MM.1S (cell line): ENCODE data around the gene DENND2A.

ENCODE experiments used
- DNase-seq: peaks from one replicate; pipeline ENCODE4 v3.0.0-alpha.2; 2015
- H2AFZ ChIP-seq: fragments of 300-600 bp; sonication (generic); 2 replicates; pipeline ENCODE4 v1.6.0; 2016; ENCODE audit warnings: antibody characterized with exemption, low read length
- H3F3A ChIP-seq: fragments of 300-600 bp; sonication (generic); 2 replicates; pipeline ENCODE4 v1.6.1; 2016; ENCODE audit warnings: mild to moderate bottlenecking, antibody characterized with exemption, low read length, moderate library complexity, mixed read lengths; ENCODE audit not compliant: insufficient read depth
- H3K27ac ChIP-seq: fragments of 300-600 bp; sonication (generic); 2 replicates; pipeline ENCODE4 v1.5.1; 2016; ENCODE audit warnings: mild to moderate bottlenecking, low read length
- H3K27me3 ChIP-seq: fragments of 300-600 bp; sonication (generic); replicated peaks from 2 replicates; pipeline ENCODE4 v1.6.0; 2016; ENCODE audit warnings: low read length; ENCODE audit not compliant: insufficient read depth
- H3K36me3 ChIP-seq: fragments of 300-600 bp; sonication (generic); replicated peaks from 2 replicates; pipeline ENCODE4 v1.6.1; 2016; ENCODE audit warnings: mild to moderate bottlenecking, low read length, mixed read lengths; ENCODE audit not compliant: insufficient read depth
- H3K4me1 ChIP-seq: fragments of 300-600 bp; sonication (generic); 2 replicates; pipeline ENCODE4 v1.6.1; 2016; ENCODE audit warnings: low read length, mixed read lengths
- H3K4me2 ChIP-seq: fragments of 300-600 bp; sonication (generic); 2 replicates; pipeline ENCODE4 v1.6.0; 2016; ENCODE audit warnings: low read depth, low read length
- H3K4me3 ChIP-seq: fragments of 300-600 bp; sonication (generic); 2 replicates; pipeline ENCODE4 v1.5.1; 2016; ENCODE audit warnings: low read length, mixed read lengths
- H3K79me2 ChIP-seq: fragments of 300-600 bp; sonication (generic); 2 replicates; pipeline ENCODE4 v1.6.1; 2016; ENCODE audit warnings: mixed run types, low read length, mixed read lengths
- H3K9ac ChIP-seq: fragments of 300-600 bp; sonication (generic); 2 replicates; pipeline ENCODE4 v1.6.1; 2016; ENCODE audit warnings: low read length, mixed read lengths
- H3K9me2 ChIP-seq: fragments of 300-600 bp; sonication (generic); replicated peaks from 2 replicates; pipeline ENCODE4 v1.6.1; 2016; ENCODE audit warnings: mild to moderate bottlenecking, low read length, mixed read lengths; ENCODE audit not compliant: insufficient read depth
- H3K9me3 ChIP-seq: fragments of 300-600 bp; sonication (generic); replicated peaks from 2 replicates; pipeline ENCODE4 v1.6.1; 2016; ENCODE audit warnings: mild to moderate bottlenecking, low read length, mixed read lengths; ENCODE audit not compliant: insufficient read depth
- H4K20me1 ChIP-seq: fragments of 300-600 bp; sonication (generic); 2 replicates; pipeline ENCODE4 v1.6.1; 2016; ENCODE audit warnings: mild to moderate bottlenecking, low read length, moderate library complexity, mixed read lengths; ENCODE audit not compliant: insufficient read depth
- EZH2 ChIP-seq: fragments of 300-600 bp; sonication (generic); optimal IDR thresholded peaks from 2 replicates; pipeline ENCODE3; 2017; ENCODE audit warnings: low read depth, mild to moderate bottlenecking, antibody characterized with exemption, low read length, mixed read lengths
- EZH2phosphoT487 ChIP-seq: fragments of 300-600 bp; sonication (generic); IDR thresholded peaks from 2 replicates; pipeline ENCODE4 v1.6.1; 2018; ENCODE audit warnings: antibody characterized with exemption, low read length
- TF ChIP-seq, protein P1 (sequence below): fragments of 300-600 bp; sonication (generic); IDR thresholded peaks from 2 replicates; pipeline ENCODE4 v1.5.1; 2016; ENCODE audit warnings: antibody characterized with exemption, low read length, mixed read lengths

Gene DENND2A

DNA sequence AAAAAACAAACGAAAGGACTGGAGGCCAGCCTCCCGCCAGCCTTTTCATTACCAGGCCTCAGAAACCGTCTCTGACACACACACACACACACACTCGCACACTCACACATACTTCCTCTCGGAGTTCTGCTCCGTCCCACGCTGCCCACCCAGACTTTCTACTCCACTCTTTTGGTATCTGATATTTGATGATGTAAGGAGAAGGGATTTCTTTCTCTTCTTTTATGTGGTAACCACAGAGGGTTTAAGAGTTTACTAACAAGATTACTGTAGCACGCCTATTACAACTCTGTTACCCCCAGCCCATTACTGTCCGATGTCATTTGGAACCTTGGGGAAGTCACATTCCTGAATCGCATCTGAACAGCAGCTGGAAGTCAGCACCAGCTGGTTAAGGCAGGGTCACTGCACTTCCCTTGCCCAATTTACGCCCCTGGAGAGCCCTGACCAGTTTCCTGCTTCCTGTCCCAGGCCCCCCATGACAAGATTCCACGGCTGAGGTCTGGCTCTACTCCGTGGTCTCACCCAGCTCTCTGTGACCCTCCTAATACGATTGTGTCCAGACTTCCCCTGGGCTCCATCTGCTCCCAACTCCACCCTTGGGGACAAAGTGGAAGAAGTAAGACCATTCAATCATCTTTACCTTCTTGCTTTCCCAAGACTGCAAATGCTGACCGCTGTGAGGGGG, 1.1 kb downstream of the DENND2A start:
- DNase-seq = no peak
- H3K27ac ChIP-seq = no peak overlapping the region
- H3F3A ChIP-seq = no peaks in the 10 kb centered on the region
- no peaks in the 10 kb centered on the region for H3K4me1 ChIP-seq
- no peaks in the 10 kb centered on the region for H4K20me1 ChIP-seq
- H3K9ac ChIP-seq = no peak overlapping the region
- H3K4me3 ChIP-seq = no peak overlapping the region
- no peaks in the 10 kb centered on the region for H3K36me3 ChIP-seq
- no peak overlapping the region for H3K4me2 ChIP-seq
- H2AFZ ChIP-seq = no peak overlapping the region
- TF ChIP-seq EZH2 = no peak
- no peak for TF ChIP-seq EZH2phosphoT487
- TF ChIP-seq, protein P1, sequence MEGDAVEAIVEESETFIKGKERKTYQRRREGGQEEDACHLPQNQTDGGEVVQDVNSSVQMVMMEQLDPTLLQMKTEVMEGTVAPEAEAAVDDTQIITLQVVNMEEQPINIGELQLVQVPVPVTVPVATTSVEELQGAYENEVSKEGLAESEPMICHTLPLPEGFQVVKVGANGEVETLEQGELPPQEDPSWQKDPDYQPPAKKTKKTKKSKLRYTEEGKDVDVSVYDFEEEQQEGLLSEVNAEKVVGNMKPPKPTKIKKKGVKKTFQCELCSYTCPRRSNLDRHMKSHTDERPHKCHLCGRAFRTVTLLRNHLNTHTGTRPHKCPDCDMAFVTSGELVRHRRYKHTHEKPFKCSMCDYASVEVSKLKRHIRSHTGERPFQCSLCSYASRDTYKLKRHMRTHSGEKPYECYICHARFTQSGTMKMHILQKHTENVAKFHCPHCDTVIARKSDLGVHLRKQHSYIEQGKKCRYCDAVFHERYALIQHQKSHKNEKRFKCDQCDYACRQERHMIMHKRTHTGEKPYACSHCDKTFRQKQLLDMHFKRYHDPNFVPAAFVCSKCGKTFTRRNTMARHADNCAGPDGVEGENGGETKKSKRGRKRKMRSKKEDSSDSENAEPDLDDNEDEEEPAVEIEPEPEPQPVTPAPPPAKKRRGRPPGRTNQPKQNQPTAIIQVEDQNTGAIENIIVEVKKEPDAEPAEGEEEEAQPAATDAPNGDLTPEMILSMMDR = no peak
- H3K9me3 ChIP-seq = no peaks in the 10 kb centered on the region
- H3K79me2 ChIP-seq = no peaks in the 10 kb centered on the region
- no peaks in the 10 kb centered on the region for H3K9me2 ChIP-seq
- peaks cover 57% of the 10 kb centered on the region for H3K27me3 ChIP-seq

DNA sequence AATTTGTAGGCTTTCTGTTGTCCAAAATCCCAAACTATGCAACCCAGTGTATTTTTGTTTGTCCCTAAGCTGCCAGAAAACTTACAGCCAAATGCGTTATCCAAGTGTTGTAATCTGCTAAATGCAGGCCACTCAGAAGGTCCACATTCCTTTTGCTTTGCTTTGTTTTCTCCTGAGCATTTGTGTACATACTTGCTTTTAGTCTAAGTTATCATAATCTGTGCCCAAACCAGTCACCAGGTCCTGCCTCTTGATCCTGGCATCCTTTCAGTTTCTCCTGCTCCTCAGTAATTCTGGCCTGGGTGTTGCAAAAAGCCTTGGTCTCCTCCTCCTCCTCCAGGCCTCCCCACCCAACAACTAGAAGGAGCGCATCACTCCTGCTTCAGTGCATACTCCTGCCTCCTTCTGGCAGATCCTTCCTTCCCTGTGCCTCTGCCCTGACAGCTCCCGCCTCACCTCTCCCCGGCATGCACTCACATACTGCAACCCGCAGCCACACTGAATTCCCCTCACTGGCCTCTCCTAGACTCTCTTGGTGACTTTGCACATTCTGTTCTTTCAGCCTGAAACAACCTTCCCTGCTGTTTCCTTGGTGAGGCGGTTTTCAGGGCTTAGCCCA, 2.3 kb downstream of the DENND2A start:
- Histone ChIP-seq H3K4me3 (no peak overlapping the region), H4K20me1 (no peaks in the 10 kb centered on the region), H3K4me2 (no peak overlapping the region), H3K27me3 (peaks cover 53% of the 10 kb centered on the region), H3K36me3 (no peaks in the 10 kb centered on the region), H3F3A (no peaks in the 10 kb centered on the region), H3K27ac (no peak overlapping the region), H2AFZ (no peak overlapping the region), H3K4me1 (no peaks in the 10 kb centered on the region), H3K9me3 (no peaks in the 10 kb centered on the region), H3K9me2 (no peaks in the 10 kb centered on the region), H3K9ac (no peak overlapping the region), H3K79me2 (no peaks in the 10 kb centered on the region)
- DNase-seq = no peak
- TF ChIP-seq EZH2phosphoT487 (no peak), EZH2 (no peak)
- TF ChIP-seq, protein P1 = no peak

DNA sequence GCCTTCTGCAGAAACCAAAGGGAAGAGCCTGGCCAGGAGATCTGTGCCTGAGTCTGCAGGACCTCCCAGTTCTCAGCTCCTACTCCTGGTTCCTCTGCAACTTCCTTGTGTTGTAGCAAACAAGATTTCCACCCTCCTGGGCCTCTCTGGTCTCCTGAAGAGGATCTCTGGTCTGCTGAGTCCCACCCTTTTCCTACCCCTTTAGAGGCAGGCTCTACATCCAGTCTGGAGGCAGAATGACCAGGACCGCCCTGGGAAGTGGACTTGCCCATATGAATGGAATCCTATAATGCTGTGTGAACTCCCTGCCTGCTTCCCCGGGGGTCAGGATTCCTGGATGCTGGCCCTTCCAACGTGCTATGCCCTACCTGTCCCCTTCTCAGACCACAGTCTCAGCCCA, 3.2 kb downstream of the DENND2A start:
- no peak for DNase-seq
- Histone ChIP-seq H3K9me3 (no peaks in the 10 kb centered on the region), H2AFZ (no peak overlapping the region), H3F3A (no peaks in the 10 kb centered on the region), H3K4me3 (no peak overlapping the region), H3K4me1 (no peaks in the 10 kb centered on the region), H3K9ac (no peak overlapping the region), H3K79me2 (no peaks in the 10 kb centered on the region), H3K9me2 (no peaks in the 10 kb centered on the region), H4K20me1 (no peaks in the 10 kb centered on the region), H3K36me3 (no peaks in the 10 kb centered on the region), H3K4me2 (no peak overlapping the region), H3K27ac (no peak overlapping the region), H3K27me3 (peaks cover 48% of the 10 kb centered on the region)
- TF ChIP-seq, protein P1 = no peak
- no peak for TF ChIP-seq EZH2phosphoT487
